ENCODE measurements around the gene AFMID. TPM values are rescaled to one million over a fixed set of nuclear protein-coding genes. Genes with fewer than 3 reads are reported as not detected.

AFMID gene
- total and polyA plus RNA-seq, 9 of the 15 experiments (the other 6 are each of a cell fraction or from before 2014, with no cell fraction given) = 62.1 to 188 (median 74.4) TPM

GRCh38 chr17:78186692-78187595, at the start of gene AFMID, which contains the start of gene TK1 (continued):
- TF ChIP-seq, protein P1, sequence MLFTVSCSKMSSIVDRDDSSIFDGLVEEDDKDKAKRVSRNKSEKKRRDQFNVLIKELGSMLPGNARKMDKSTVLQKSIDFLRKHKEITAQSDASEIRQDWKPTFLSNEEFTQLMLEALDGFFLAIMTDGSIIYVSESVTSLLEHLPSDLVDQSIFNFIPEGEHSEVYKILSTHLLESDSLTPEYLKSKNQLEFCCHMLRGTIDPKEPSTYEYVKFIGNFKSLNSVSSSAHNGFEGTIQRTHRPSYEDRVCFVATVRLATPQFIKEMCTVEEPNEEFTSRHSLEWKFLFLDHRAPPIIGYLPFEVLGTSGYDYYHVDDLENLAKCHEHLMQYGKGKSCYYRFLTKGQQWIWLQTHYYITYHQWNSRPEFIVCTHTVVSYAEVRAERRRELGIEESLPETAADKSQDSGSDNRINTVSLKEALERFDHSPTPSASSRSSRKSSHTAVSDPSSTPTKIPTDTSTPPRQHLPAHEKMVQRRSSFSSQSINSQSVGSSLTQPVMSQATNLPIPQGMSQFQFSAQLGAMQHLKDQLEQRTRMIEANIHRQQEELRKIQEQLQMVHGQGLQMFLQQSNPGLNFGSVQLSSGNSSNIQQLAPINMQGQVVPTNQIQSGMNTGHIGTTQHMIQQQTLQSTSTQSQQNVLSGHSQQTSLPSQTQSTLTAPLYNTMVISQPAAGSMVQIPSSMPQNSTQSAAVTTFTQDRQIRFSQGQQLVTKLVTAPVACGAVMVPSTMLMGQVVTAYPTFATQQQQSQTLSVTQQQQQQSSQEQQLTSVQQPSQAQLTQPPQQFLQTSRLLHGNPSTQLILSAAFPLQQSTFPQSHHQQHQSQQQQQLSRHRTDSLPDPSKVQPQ (CRISPR knock-in tag; IDR thresholded peaks at IDR 0.05; ENCODE audit: borderline replicate concordance) = no peak
- TF ChIP-seq NCOA1 (IDR thresholded peaks at IDR 0.05; ENCODE audit: low read depth) = 0 out of 2 replicates have a peak, but pooled peaks have one; percentile 15
- TF ChIP-seq PHF21A (IDR thresholded peaks at IDR 0.05; ENCODE audit: borderline replicate concordance, low read depth) = peak; percentile 87; the same call in 1 of the 2 replicates
- TF ChIP-seq CTBP1 (IDR thresholded peaks at IDR 0.05; ENCODE audit: borderline replicate concordance) = peak; percentile 95
- TF ChIP-seq CREBBP (IDR thresholded peaks at IDR 0.05; ENCODE audit: low read depth, low read length) = no peak
- peak; percentile 85; the same call in 1 of the 2 replicates for TF ChIP-seq NR4A1 (CRISPR knock-in tag; IDR thresholded peaks at IDR 0.05)
- no peak for TF ChIP-seq NR4A1 (tag; IDR thresholded peaks at IDR 0.05)
- TF ChIP-seq ZNF586 (CRISPR knock-in tag; conservative IDR thresholded peaks at IDR 0.05) = no peak
- peak; percentile 76 for TF ChIP-seq MEIS2 (IDR thresholded peaks at IDR 0.05; ENCODE audit: partially characterized antibody)
- no peak for TF ChIP-seq KHSRP (IDR thresholded peaks at IDR 0.05)
- TF ChIP-seq, protein P2, sequence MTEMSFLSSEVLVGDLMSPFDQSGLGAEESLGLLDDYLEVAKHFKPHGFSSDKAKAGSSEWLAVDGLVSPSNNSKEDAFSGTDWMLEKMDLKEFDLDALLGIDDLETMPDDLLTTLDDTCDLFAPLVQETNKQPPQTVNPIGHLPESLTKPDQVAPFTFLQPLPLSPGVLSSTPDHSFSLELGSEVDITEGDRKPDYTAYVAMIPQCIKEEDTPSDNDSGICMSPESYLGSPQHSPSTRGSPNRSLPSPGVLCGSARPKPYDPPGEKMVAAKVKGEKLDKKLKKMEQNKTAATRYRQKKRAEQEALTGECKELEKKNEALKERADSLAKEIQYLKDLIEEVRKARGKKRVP (CRISPR knock-in tag; IDR thresholded peaks at IDR 0.05) = no peak
- TF ChIP-seq NRF1 (conservative IDR thresholded peaks at IDR 0.05 in 1 of 2, IDR thresholded peaks at IDR 0.05 in 1 of 2) = peak; percentile 76 to 79
- TF ChIP-seq, protein P3, sequence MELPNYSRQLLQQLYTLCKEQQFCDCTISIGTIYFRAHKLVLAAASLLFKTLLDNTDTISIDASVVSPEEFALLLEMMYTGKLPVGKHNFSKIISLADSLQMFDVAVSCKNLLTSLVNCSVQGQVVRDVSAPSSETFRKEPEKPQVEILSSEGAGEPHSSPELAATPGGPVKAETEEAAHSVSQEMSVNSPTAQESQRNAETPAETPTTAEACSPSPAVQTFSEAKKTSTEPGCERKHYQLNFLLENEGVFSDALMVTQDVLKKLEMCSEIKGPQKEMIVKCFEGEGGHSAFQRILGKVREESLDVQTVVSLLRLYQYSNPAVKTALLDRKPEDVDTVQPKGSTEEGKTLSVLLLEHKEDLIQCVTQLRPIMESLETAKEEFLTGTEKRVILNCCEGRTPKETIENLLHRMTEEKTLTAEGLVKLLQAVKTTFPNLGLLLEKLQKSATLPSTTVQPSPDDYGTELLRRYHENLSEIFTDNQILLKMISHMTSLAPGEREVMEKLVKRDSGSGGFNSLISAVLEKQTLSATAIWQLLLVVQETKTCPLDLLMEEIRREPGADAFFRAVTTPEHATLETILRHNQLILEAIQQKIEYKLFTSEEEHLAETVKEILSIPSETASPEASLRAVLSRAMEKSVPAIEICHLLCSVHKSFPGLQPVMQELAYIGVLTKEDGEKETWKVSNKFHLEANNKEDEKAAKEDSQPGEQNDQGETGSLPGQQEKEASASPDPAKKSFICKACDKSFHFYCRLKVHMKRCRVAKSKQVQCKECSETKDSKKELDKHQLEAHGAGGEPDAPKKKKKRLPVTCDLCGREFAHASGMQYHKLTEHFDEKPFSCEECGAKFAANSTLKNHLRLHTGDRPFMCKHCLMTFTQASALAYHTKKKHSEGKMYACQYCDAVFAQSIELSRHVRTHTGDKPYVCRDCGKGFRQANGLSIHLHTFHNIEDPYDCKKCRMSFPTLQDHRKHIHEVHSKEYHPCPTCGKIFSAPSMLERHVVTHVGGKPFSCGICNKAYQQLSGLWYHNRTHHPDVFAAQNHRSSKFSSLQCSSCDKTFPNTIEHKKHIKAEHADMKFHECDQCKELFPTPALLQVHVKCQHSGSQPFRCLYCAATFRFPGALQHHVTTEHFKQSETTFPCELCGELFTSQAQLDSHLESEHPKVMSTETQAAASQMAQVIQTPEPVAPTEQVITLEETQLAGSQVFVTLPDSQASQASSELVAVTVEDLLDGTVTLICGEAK (IDR thresholded peaks at IDR 0.05) = no peak; the same call in 1 of the 2 replicates
- TF ChIP-seq, protein P3 (CRISPR knock-in tag; IDR thresholded peaks at IDR 0.05) = no peak
